C1 segment of cervical spinal cord (tissue), 14 donors: ENCODE data around the gene DPM1.

ENCODE experiments used
- DNase-seq, 14 donors: peaks; one replicate each; lab custom pipeline; 2025; lab: John Stamatoyannopoulos, UW

The DPM1 gene

DNA sequence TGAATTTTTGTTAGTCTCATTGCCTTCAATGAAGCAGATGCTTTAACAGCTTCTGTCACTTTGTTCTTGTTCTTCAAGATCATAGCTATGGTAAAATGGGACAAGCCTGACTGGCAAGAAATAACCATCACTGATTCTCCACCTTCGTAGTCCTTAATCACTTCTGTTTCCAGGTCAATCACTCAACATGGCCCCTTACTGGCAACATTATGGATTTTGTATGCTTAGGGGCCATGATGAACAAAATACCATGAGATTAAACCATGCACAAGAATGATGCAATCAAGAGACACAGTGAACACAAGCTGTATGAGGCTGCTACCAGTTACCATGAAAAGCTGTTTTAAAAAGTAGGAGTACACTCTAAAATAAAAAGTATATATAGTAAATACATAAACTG lies 59.9 kb downstream of the DPM1 start:
- no peak for DNase-seq

DNA sequence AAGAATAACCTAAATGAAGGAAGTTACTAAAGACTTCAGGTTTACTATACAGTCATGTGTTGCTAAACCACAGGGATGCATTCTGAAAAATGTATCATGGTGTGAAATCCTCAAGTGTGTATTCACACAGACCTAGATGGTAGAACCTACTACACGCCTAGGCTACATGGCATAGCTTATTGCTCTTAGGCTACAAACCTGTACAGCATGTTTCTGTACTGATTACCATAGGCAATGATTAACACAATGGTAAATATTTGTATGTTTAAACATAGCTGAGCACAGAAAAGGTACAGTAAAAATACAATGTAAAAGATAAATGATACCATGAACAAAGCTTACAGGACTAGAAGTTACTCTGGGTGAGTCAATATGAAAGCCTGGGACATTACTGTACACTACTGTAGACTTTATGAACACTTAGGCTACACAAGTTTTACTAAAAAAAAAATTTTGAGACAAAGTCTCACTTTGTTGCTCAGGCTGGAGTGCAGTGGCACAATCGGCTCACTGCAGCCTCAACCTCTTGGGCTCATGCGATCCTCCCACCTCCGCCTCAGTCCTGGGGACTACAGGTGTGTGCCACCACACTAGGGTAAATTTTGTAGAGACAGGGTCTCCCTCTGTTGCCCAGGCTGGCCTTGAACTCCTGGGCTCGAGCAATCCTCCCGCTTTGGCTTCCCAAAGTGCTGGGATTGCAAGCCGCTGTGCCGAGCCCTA lies 63.1 kb downstream of the DPM1 start:
- DNase-seq = no peak

DNA sequence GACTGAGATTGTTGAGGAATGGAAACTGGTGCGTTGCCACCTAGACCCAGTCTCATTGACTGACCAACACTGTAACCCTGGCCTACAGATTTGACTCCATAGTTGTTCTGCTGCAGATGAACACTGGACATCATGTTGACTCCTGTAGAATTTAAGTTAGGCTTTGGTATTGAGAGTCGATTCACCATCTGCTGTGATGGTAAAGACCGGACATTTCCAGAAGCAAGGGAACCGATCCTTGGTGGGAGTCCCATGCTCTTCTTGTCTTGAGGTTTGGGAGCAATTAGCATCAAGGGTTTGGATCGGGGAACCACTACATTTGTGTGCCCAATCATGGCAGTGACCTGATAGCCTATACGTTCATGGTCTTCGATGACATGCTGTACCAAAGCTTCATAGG lies 64.7 kb downstream of the DPM1 start:
- no peak for DNase-seq

DNA sequence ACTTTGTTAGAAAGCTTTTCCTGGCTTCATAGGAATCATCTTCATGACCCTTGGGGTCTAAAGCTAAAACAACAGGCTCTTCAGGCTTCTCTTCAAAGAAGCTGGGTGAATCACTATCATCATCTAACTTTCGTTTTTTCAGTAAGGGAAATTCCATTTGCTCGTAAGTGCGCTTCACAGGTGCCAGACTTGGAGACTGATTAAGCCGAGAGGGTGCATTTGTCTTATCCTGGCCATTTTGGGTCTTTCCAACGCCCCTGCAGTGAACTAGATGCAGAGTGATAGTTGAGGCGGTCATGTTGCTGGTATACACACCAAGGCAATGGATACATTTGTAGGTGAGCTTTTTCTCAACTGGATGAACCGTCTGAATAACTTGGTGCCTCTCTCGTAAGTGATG lies 65.9 kb downstream of the DPM1 start:
- no peak for DNase-seq

DNA sequence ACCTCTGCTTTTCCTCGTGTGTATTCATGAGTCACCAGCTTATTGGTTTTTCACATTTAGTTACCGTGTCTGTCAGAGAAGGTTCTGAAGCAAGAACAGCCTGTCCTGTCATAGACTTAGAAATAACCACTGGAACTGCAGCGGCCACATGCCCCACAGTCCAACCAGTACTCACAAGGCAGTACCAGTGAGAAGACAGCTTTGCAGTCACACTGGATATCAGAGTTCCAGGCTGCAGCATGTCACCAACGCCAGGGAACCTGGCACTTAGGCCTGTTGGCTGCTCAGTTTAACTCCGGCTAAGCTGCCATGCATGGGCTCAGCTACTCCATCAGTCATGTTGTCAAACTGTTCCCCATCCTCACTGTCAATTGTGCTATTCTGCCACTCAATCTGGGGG lies 67.2 kb downstream of the DPM1 start:
- no peak for DNase-seq

DNA sequence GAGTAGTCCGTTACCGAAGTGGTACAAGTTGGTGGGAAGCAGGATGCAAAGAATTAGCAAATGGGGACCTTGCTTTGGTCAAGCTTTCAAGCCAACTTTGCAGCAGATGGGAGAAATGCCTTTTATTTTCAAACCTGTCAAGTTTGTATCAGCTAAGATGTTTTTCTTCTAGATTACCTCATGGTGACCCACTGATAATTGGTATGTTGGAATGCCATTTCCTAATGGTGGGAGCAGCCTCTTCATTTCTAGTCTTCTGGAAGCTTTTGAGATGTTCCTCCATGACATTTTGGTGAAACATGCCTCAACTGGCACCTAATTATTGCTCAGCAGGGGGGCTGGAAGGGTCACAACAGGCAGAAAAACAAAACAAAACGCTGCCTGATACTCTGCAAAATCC lies 70.8 kb downstream of the DPM1 start:
- DNase-seq = no peak

DNA sequence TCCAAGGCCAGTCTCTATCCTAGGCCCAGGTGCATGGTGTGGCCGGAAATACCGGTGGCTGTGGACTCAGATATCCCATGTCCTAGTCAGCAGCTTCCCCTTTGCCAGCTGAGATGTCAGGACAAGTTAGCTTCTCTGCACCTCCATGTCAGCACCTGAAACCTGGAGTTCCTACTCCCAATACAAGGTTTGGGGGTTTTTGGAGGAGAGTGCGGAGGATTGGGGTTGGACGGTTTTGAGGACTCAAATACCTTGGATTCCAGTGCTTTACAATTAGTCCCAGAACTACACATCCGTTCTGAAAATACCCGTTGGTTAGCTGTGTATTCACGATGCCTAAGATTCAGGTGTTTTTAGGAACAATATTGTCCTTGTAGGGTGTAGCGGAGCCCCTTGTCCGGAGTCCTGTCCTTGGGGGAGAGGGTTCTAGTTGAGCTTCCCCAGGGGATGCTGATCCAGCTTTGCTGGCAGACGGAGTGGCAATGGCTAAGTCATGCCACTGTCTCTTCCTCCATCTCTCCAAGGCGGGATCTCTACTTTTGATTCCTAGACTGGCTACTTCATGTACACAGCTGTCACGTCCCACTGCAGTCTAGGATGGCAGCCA lies 72.0 kb downstream of the DPM1 start:
- DNase-seq = no peak

DNA sequence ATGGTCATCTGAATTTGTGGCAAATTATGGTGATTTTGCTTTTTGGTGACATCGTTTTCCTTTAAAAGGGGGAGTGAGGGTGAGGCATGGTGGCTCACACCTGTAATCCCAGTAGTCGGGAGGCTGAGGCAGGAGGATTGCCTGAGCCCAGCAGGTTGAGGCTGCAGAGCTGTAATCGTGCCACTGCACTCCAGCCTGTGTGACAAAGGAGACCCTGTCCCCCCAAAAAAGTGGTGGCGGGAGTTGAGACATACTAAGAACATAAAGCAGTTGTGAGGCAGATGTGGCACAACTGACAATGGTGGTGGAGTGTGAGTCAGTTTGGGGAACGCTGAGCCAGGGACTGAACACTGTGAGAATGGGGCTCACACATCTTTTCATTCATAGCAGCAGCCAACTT lies 72.6 kb downstream of the DPM1 start:
- no peak for DNase-seq

DNA sequence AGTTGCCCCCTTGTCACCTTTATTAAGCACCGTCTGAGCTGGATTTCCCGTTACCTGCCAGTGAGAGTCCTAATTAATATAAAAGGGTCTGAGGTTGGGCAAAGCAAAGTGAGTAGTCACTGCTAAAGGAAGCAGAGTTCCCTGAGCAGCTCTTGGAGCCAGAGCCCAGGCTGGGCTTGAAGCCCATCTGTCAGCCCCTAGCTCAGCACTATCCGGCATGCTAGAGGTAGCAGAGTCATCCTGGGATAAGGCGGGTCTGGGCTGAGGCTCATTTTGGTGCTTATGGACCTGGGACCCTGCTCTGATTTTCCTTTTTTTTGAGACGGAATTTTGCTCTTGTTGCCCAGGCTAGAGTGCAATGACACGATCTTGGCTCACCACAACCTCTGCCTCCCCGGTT lies 73.3 kb downstream of the DPM1 start:
- no peak for DNase-seq
